Activated CD4-positive, alpha-beta memory T cell treated with anti-CD3 and anti-CD28 coated beads, Interleukin-2, amount 10 ng/mL, durations not matched to agents 7 days and 5 days (primary cell): Measurements from ENCODE around the gene MCFD2. TPM values are rescaled to one million over a fixed set of nuclear protein-coding genes. Genes with fewer than 3 reads are reported as not detected.
"Not testable (repeated sequence)": the region's sequence is repeated elsewhere in the genome, so short reads cannot be mapped to it uniquely, and the experiment has no call there.

Source experiments
- CTCF ChIA-PET: fragments of 350-600 bp; sonication (Branson Sonifier 250); formaldehyde crosslinking; loops from one replicate; lab custom pipeline; 2021; ENCODE audit warnings: antibody characterized with exemption, inconsistent platforms; lab: Charles Lee
- POLR2A ChIA-PET: fragments of 350-600 bp; sonication (Branson Sonifier 250); formaldehyde crosslinking; loops from one replicate; lab custom pipeline; 2021; ENCODE audit warnings: antibody characterized with exemption; lab: Charles Lee
- DNase-seq: peaks from one replicate; pipeline ENCODE4 v3.0.0-alpha.2; 2020
- H3K27ac Mint-ChIP-seq: one replicate; pipeline ENCODE4 v1.8.0; 2021; ENCODE audit warnings: mild to moderate bottlenecking, mixed read lengths
- H3K27me3 Mint-ChIP-seq: one replicate; pipeline ENCODE4 v1.8.0; 2021; ENCODE audit warnings: mixed read lengths
- H3K36me3 Mint-ChIP-seq: one replicate; pipeline ENCODE4 v1.8.0; 2021; ENCODE audit warnings: low read depth, mixed read lengths
- H3K4me1 Mint-ChIP-seq: one replicate; pipeline ENCODE4 v1.8.0; 2021; ENCODE audit warnings: mixed read lengths
- H3K4me3 Mint-ChIP-seq: one replicate; pipeline ENCODE4 v1.8.0; 2021; ENCODE audit warnings: mild to moderate bottlenecking, mixed read lengths
- H3K9me3 Mint-ChIP-seq: one replicate; pipeline ENCODE4 v1.8.0; 2021; ENCODE audit warnings: mixed read lengths
- total RNA-seq, 2 experiments: library from RNA; stranded (reverse); gene quantifications; one replicate each; pipeline ENCODE4 v1.2.3, GENCODE V29; 2021

Gene MCFD2
- total RNA-seq, 2 experiments from 2014 or later, result 48.4 to 48.8 TPM

GRCh38 chr2:46888421-46888952 is 27.1 kb downstream of the MCFD2 start:
- Mint-ChIP-seq H3K4me1 (no peaks in the 10 kb centered on the region), H3K9me3 (no peaks in the 10 kb centered on the region), H3K4me3 (no peak overlapping the region), H3K27ac (no peak overlapping the region), H3K27me3 (peaks cover 30% of the 10 kb centered on the region), H3K36me3 (no peaks in the 10 kb centered on the region)
- ChIA-PET CTCF (interaction anchor here (0.6 to 0.9 kb wide), 2 partner anchors 8 to 235 kb away, joined by 3 read pairs; no protein-coding TSS in a partner anchor), POLR2A (interaction anchor here (0.6 kb wide), 1 partner anchor 54 kb away, joined by 4 read pairs; no protein-coding TSS in a partner anchor)
- DNase-seq, result no peak

- no peaks in the 10 kb centered on the region for H3K4me1 Mint-ChIP-seq
- H3K9me3 Mint-ChIP-seq, result no peaks in the 10 kb centered on the region
- H3K27me3 Mint-ChIP-seq, result peaks cover 34% of the 10 kb centered on the region
- no peak overlapping the region for H3K4me3 Mint-ChIP-seq
- no peak overlapping the region for H3K27ac Mint-ChIP-seq
- POLR2A ChIA-PET, result no interaction called here
- DNase-seq, result no peak
- CTCF ChIA-PET, result interaction anchor here (0.6 kb wide), 2 partner anchors 254 to 528 kb away, joined by 3 to 4 read pairs; no protein-coding TSS in a partner anchor
- no peaks in the 10 kb centered on the region for H3K36me3 Mint-ChIP-seq
Measured at GRCh38 chr2:46887028-46887885, 28.3 kb downstream of the MCFD2 start.

DNA sequence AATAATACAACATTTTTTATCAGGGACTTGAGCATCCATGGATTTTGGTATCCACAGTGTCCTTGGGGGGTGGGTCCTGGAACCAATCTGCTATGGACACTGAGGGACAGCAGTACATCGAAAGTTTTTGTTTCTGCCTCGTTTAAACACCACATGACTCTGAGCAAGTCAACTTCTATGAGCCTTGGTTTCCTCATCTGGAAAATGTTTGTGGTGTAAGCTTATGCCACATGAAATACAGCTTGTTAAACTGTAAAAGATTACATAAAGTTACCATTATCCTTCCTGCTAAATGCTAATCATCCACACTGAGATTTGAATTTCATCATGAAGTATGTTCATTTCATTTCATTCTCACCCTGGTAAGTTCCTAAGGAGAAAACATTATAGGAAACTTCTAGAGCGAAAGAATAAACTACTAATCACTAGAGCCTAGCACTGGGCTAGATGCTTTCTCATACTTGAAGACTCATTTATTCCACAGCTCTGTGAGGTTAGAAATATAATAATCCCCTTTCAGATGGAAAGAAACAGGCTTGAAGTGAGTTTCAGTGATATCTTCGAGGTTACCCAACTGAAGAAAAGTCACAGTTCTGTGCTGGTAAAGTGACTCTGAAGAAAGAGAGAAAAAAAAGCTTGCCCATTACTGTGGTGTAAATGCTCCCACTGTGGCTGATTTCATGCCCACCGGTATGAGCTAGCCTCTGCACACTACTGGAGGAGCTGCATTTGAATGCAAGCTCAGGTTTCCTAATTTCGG is 29.2 kb downstream of the MCFD2 start:
- CTCF ChIA-PET, result interaction anchor here (0.6 to 1.3 kb wide), 2 partner anchors 9 to 253 kb away, joined by 3 read pairs; no protein-coding TSS in a partner anchor
- no peak overlapping the region for H3K4me3 Mint-ChIP-seq
- DNase-seq, result no peak
- H3K27me3 Mint-ChIP-seq, result peaks cover 36% of the 10 kb centered on the region
- no peaks in the 10 kb centered on the region for H3K4me1 Mint-ChIP-seq
- no peaks in the 10 kb centered on the region for H3K36me3 Mint-ChIP-seq
- no peaks in the 10 kb centered on the region for H3K9me3 Mint-ChIP-seq
- no peak overlapping the region for H3K27ac Mint-ChIP-seq
- POLR2A ChIA-PET, result no interaction called here

GRCh38 chr2:46885376-46885775 is 30.2 kb downstream of the MCFD2 start:
- H3K36me3 Mint-ChIP-seq, result no peaks in the 10 kb centered on the region
- no peak overlapping the region for H3K27ac Mint-ChIP-seq
- peaks cover 38% of the 10 kb centered on the region for H3K27me3 Mint-ChIP-seq
- DNase-seq, result no peak
- H3K9me3 Mint-ChIP-seq, result no peaks in the 10 kb centered on the region
- H3K4me1 Mint-ChIP-seq, result no peaks in the 10 kb centered on the region
- ChIA-PET CTCF (interaction anchor here (1.0 to 1.3 kb wide), 2 partner anchors 10 to 50 kb away, joined by 3 read pairs; no protein-coding TSS in a partner anchor), POLR2A (no interaction called here)
- H3K4me3 Mint-ChIP-seq, result no peak overlapping the region

- Mint-ChIP-seq H3K27ac (no peak overlapping the region), H3K4me1 (no peaks in the 10 kb centered on the region), H3K9me3 (no peaks in the 10 kb centered on the region), H3K36me3 (no peaks in the 10 kb centered on the region), H3K27me3 (peaks cover 20% of the 10 kb centered on the region), H3K4me3 (no peak overlapping the region)
- ChIA-PET POLR2A (no interaction called here), CTCF (interaction anchor here (1.2 kb wide), 1 partner anchor 223 kb away, joined by 3 read pairs; no protein-coding TSS in a partner anchor)
- DNase-seq, result no peak
Measured at GRCh38 chr2:46879511-46879910, 36.1 kb downstream of the MCFD2 start.

GRCh38 chr2:46878886-46879285 is 36.7 kb downstream of the MCFD2 start:
- no peak for DNase-seq
- CTCF ChIA-PET, result no interaction called here
- no peaks in the 10 kb centered on the region for H3K9me3 Mint-ChIP-seq
- H3K4me1 Mint-ChIP-seq, result no peaks in the 10 kb centered on the region
- H3K4me3 Mint-ChIP-seq, result no peak overlapping the region
- H3K36me3 Mint-ChIP-seq, result no peaks in the 10 kb centered on the region
- H3K27ac Mint-ChIP-seq, result no peak overlapping the region
- POLR2A ChIA-PET, result no interaction called here
- peaks cover 16% of the 10 kb centered on the region for H3K27me3 Mint-ChIP-seq

DNA sequence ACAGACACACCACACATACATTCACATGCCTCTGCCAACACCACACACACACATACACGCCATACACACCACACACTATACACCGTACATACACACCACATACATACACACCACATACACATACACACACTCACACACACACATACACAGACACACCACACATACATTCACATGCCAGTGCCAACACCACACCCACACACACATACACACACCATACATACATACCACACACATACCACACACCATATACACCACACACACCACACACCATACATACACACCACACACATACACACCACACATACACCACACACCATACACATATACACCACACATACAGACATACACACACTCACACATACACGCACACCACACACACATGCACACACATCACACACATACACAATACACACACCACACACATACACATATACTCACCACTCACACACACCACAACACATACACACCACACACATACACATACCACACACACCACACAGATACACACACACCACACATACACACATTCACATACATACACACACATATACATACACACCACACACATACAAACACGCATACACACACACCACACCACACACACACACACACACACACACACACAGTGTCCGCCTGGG is 37.2 kb downstream of the MCFD2 start:
- CTCF ChIA-PET, result no interaction called here
- Mint-ChIP-seq H3K4me3 (no peak overlapping the region), H3K36me3 (no peaks in the 10 kb centered on the region), H3K27me3 (peaks cover 15% of the 10 kb centered on the region), H3K27ac (no peak overlapping the region), H3K4me1 (no peaks in the 10 kb centered on the region), H3K9me3 (no peaks in the 10 kb centered on the region)
- no peak for DNase-seq
- POLR2A ChIA-PET, result no interaction called here

- ChIA-PET POLR2A (no interaction called here), CTCF (no interaction called here)
- H3K27me3 Mint-ChIP-seq, result peaks cover 11% of the 10 kb centered on the region
- no peaks in the 10 kb centered on the region for H3K9me3 Mint-ChIP-seq
- no peaks in the 10 kb centered on the region for H3K4me1 Mint-ChIP-seq
- DNase-seq, result no peak
- H3K36me3 Mint-ChIP-seq, result no peaks in the 10 kb centered on the region
- no peak overlapping the region for H3K27ac Mint-ChIP-seq
- H3K4me3 Mint-ChIP-seq, result no peak overlapping the region
Measured at GRCh38 chr2:46877619-46878113, 37.9 kb downstream of the MCFD2 start.

- Mint-ChIP-seq H3K4me1 (no peaks in the 10 kb centered on the region), H3K9me3 (no peaks in the 10 kb centered on the region), H3K27ac (no peak overlapping the region), H3K27me3 (peaks cover 10% of the 10 kb centered on the region), H3K36me3 (no peaks in the 10 kb centered on the region), H3K4me3 (no peak overlapping the region)
- no peak for DNase-seq
- POLR2A ChIA-PET, result no interaction called here
- CTCF ChIA-PET, result interaction anchor here (1.0 kb wide), 1 partner anchor 446 kb away, joined by 5 read pairs; no protein-coding TSS in a partner anchor
Measured at GRCh38 chr2:46876741-46877384, 38.7 kb downstream of the MCFD2 start.

GRCh38 chr2:46875962-46876689 is 39.5 kb downstream of the MCFD2 start:
- POLR2A ChIA-PET, result not testable (repeated sequence)

GRCh38 chr2:46875226-46875899 is 40.2 kb downstream of the MCFD2 start:
- CTCF ChIA-PET, result interaction anchor here (0.6 to 0.7 kb wide), 3 partner anchors 98 to 243 kb away, joined by 3 to 8 read pairs (median 4); no protein-coding TSS in a partner anchor
- H3K4me1 Mint-ChIP-seq, result no peaks in the 10 kb centered on the region
- no peak overlapping the region for H3K4me3 Mint-ChIP-seq
- H3K9me3 Mint-ChIP-seq, result no peaks in the 10 kb centered on the region
- no peaks in the 10 kb centered on the region for H3K36me3 Mint-ChIP-seq
- no peak overlapping the region for H3K27ac Mint-ChIP-seq
- peaks cover 6% of the 10 kb centered on the region for H3K27me3 Mint-ChIP-seq
- POLR2A ChIA-PET, result no interaction called here
- no peak for DNase-seq

More at GRCh38 chr2:46875962-46876689, 39.5 kb downstream of the MCFD2 start:
- not testable (repeated sequence) for H3K4me1 Mint-ChIP-seq, H3K9me3 Mint-ChIP-seq, DNase-seq, H3K4me3 Mint-ChIP-seq, H3K27me3 Mint-ChIP-seq, H3K27ac Mint-ChIP-seq, H3K36me3 Mint-ChIP-seq
- CTCF ChIA-PET, result interaction anchor here (0.6 to 1.0 kb wide), 4 partner anchors 99 to 447 kb away, joined by 3 to 8 read pairs (median 4); no protein-coding TSS in a partner anchor
